GM18519 (cell line): ENCODE measurements around the gene AGTR1.
"Not testable (repeated sequence)": the region's sequence is repeated elsewhere in the genome, so short reads cannot be mapped to it uniquely, and the experiment has no call there.

Experiments used
- ATAC-seq: cut with Tn5 transposase; IDR thresholded peaks from one replicate; pipeline ENCODE4 v1.9.1; 2021; ENCODE audit warnings: mild to moderate bottlenecking, moderate library complexity; ENCODE audit not compliant: unreplicated experiment, low FRiP score

Gene AGTR1

GRCh38 chr3:148757238-148758215, 59.8 kb downstream of the AGTR1 start:
- no peak for ATAC-seq

DNA sequence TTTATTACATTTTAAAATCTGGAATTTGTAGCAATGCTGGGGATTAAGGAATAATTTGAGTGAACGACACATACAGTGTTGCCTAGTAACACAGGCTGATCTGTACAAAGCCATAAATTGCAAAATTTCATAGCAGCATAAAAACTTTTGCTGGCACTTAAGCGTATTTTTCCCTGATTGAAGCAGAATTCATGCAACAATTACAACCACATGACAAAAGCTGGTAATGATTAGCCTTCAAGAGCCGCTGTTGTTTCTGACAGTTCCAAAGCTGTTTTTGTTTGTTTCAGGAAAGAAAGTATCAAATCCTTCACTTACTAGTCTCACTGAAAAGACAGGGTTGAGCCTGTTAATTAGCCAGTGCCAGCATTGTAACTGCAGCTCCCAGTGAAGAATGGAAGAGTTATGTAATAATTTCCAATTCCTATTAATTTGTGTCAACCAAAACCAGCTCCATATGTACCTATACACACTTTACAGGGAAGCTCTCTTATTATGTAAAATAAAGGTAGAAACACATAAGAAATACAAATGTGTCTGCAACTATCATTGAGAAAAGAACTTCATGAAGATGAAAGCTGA, 60.7 kb downstream of the AGTR1 start:
- ATAC-seq: no peak

- no peak for ATAC-seq
Observed at GRCh38 chr3:148759430-148759829, 61.7 kb downstream of the AGTR1 start.

GRCh38 chr3:148763156-148763680, 65.5 kb downstream of the AGTR1 start:
- ATAC-seq: no peak

DNA sequence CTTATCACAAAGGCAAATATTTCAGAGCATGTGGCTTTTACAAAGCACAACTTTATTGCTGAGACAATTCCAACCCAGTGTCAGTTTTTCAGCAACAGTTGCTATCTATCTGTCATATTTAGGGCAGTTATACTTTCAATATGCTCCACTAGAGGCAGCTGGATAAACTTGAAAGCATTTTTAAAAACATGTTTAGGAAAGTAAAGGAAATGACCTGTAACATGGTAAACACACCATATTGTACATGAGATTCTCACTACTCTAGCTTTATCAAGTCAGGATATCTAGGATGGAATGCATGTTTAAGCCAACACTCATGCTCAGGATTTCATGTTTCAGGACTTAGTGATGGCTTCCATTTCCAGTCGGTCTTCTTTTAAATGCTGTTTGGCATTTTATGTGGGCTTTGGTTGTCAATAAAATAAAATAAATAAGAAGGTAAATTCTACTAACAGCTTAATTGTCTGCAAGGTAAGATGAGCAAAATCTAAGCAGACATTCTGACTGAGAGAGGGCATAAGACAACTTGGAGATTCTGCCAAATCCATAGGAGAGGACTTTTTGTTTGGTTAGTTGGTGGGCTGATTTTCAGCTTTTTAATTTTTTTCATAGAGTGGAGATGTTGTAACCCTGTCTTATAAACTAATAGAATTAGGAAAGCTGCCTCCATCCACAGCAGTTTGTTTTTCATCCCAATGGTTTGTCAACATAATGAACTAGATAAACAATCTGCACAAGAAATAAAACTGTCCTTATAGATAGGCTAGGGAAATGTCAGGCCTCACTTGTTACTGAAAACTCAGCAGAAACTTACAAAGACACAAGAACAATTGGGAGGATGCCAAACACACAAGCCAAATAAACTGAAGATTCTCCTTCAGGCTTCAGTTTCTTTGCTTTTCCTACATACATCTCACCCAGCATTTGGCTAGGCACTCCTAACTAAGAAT, 66.6 kb downstream of the AGTR1 start:
- ATAC-seq: no peak

GRCh38 chr3:148772361-148772760, 74.7 kb downstream of the AGTR1 start:
- no peak for ATAC-seq

DNA sequence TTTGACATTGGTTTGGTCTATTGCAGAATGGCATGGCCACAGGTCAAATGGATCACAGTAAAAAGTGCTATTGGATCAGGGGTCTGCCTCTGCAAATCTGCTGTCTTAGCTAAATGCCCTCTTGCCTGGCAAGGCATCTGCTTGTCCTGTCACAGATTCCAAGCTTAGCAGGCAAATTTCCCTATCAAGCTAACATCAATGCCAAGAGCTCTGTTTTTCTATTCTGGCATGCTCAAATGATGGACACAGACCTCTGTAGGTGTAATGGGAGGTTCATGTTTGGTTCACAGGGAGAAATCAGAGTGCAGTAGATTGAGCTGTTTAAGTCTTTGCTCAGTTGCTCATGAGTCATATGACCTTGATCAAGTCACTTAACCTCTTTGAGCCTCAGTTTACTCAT, 75.1 kb downstream of the AGTR1 start:
- no peak for ATAC-seq

GRCh38 chr3:148773805-148774204, 76.1 kb downstream of the AGTR1 start:
- ATAC-seq: no peak

DNA sequence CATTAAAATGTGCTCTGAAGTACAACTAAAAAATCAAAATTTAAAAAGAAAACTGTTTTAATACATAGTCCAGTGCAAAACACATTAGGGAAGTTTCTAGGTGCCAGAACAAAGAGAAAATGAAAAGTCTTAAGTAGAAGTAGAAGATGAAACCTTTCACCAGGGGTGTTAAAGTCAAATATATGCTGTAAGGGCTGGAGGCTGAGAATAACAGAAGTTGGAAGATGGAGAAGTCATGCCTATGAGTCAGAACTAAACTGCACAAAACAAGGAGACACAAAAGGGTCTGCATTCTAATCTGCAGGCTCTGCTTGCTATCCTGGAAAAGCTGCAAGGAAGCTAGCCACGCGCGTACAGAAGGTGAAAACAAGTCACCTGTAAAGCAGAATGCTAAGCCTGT, 81.2 kb downstream of the AGTR1 start:
- no peak for ATAC-seq

- not testable (repeated sequence) for ATAC-seq
Observed at GRCh38 chr3:148785026-148785425, 87.3 kb downstream of the AGTR1 start.

- ATAC-seq: not testable (repeated sequence)
Observed at GRCh38 chr3:148786159-148786558, 88.5 kb downstream of the AGTR1 start.

- no peak for ATAC-seq
Observed at GRCh38 chr3:148789146-148789545, 91.4 kb downstream of the AGTR1 start.

GRCh38 chr3:148789906-148790305, 92.2 kb downstream of the AGTR1 start:
- ATAC-seq: no peak

DNA sequence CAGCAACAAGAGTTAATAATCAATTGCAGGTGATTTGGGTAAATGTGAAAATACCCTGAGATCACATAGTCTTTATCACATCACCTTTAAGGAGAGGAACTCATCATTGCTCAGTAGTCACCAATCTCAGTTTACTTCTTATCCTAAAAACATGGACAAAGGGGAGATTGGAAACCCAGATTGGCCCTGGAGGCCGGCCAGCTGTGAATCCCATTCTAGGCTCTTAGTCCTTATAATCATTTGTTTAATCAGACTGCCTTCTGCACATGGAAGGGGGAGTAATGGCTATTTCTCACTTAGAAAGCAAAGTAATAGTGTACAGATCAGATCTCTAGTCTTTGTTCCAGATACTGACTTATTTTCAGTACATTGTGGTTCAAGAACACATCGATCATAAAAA, 92.7 kb downstream of the AGTR1 start:
- ATAC-seq: no peak

DNA sequence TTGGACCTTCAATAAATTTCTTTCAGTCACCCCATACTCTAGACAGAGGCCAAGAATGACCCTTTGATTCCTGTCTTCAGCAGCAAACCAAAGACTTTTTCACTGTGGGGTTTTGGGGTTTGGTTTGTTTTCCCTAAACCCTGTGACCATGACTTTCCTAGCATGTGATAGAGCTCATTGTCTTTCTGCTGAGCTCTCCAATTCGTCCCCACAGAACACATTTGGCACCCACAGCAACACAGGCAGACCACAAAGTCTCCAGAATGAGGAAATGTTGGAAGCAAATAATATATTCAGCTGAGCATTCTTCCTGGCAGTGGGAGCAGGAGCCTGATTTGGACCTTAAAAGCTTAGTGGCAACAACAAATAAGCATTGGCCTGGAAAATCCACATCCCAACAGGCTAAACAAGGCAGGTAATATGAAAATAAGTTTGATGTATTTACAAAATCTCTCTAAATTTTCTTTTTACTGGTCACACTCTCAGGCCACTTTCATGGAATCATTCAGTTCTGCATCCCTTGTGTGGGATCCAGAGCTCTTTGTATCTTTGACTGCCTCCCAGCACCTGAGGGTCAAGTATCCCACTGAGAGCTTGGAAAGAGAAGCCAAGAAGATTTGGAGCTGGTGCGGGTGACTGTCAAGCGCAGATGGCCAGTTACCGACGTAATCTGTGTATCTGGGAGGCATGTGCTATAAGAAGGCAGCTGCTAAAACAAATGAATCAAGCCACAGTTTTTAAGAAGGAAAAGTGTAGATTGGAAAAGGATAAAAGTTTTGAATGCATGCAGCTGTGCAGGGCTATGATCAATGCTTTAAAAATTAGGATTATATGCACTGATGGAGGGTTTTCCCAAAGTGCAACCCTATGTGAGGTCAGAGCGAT, 93.4 kb downstream of the AGTR1 start:
- ATAC-seq: no peak

- ATAC-seq: no peak
Observed at GRCh38 chr3:148791920-148792319, 94.2 kb downstream of the AGTR1 start.

DNA sequence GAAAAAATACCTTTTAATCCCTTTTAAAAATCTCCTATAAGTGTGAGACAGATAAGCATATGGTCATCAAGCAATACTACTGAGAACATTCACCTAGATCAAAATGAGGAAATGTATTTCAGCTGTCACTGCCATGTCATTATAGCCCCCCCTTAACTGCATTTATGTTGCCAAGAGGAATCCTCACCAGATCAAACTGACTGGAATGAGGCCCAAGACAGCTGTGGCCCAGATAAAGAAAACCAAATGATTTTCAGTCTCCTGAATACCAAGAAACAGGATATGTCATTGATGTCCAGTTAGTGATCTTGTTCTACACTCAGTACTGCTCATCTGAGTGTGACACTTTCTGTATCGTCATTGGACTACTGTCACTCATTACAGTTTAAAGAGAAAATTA, 94.8 kb downstream of the AGTR1 start:
- no peak for ATAC-seq
